CD14-positive monocyte (primary cell): ENCODE results near the gene CCL28. TPM values are rescaled to one million over a fixed set of nuclear protein-coding genes. Genes with fewer than 3 reads are reported as not detected.

Experiments
- DNase-seq, 3 donors: peaks; one replicate each; pipeline ENCODE4 v3.0.0-alpha.2; 2011 to 2022
- H2AFZ ChIP-seq: 2 replicates; pipeline ENCODE4 v1.6.0; 2012; ENCODE audit warnings: mild to moderate bottlenecking, low read depth, low read length, inconsistent platforms; ENCODE audit not compliant: insufficient read depth, poor library complexity, severe bottlenecking
- H3K27ac ChIP-seq, 2 donors: 1 replicate in 1 of 2; 2 replicates in 1 of 2; pipeline ENCODE4 v1.5.1; 2012 to 2013; ENCODE audit warnings: low read length in 2 of 2, control low read depth in 1 of 2, inconsistent platforms in 1 of 2, low read depth in 1 of 2, mild to moderate bottlenecking in 1 of 2
- H3K27me3 ChIP-seq, 2 donors: one replicate each; pipeline versions ENCODE4 v1.6.0 to v1.6.1; 2011 to 2013; ENCODE audit warnings: low read length in 2 of 2; ENCODE audit not compliant: control insufficient read depth in 2 of 2, insufficient read depth in 2 of 2
- H3K36me3 ChIP-seq, 2 donors: replicated peaks in 1 of 2; 1 replicate in 1 of 2; 2 replicates in 1 of 2; pipeline versions ENCODE4 v1.5.1 to v1.6.1; 2012 to 2013; ENCODE audit warnings: low read length in 2 of 2, control low read depth in 1 of 2, inconsistent platforms in 1 of 2, mild to moderate bottlenecking in 1 of 2; ENCODE audit not compliant: insufficient read depth in 2 of 2, control insufficient read depth in 1 of 2
- H3K4me1 ChIP-seq, 2 donors: 1 replicate in 1 of 2; 2 replicates in 1 of 2; pipeline versions ENCODE4 v1.5.1 to v1.6.1; 2012 to 2013; ENCODE audit warnings: low read length in 2 of 2, control low read depth in 1 of 2, inconsistent platforms in 1 of 2, mild to moderate bottlenecking in 1 of 2, moderate library complexity in 1 of 2; ENCODE audit not compliant: insufficient read depth in 2 of 2, control insufficient read depth in 1 of 2
- H3K4me2 ChIP-seq: replicated peaks from 2 replicates; pipeline ENCODE3; 2012; ENCODE audit warnings: low read length, moderate library complexity, mild to moderate bottlenecking; ENCODE audit not compliant: poor library complexity, severe bottlenecking; ENCODE audit errors: extremely low read depth
- H3K4me3 ChIP-seq, 3 experiments: fragments of 200-600 bp in 1 of 3; sonication (generic) in 1 of 3; replicated peaks in 1 of 3; 1 replicate in 2 of 3; 2 replicates in 1 of 3; pipeline ENCODE4 v1.5.1; 2011 to 2013; ENCODE audit warnings: low read length in 3 of 3, mild to moderate bottlenecking in 3 of 3, control low read depth in 2 of 3, low read depth in 2 of 3, inconsistent platforms in 1 of 3, moderate library complexity in 1 of 3
- H3K79me2 ChIP-seq: 2 replicates; pipeline ENCODE4 v1.6.0; 2012; ENCODE audit warnings: mild to moderate bottlenecking, control low read depth, inconsistent platforms, low read length, moderate library complexity; ENCODE audit not compliant: insufficient read depth
- H3K9ac ChIP-seq: 2 replicates; pipeline ENCODE4 v1.6.0; 2017; ENCODE audit warnings: low read length, mild to moderate bottlenecking; ENCODE audit not compliant: insufficient read depth, poor library complexity, severe bottlenecking
- H3K9me3 ChIP-seq, 2 donors: replicated peaks in 1 of 2; 1 replicate in 1 of 2; 2 replicates in 1 of 2; pipeline versions ENCODE4 v1.5.1 to v1.6.1; 2012 to 2013; ENCODE audit warnings: low read length in 2 of 2, control low read depth in 1 of 2; ENCODE audit not compliant: control insufficient read depth in 1 of 2, insufficient read depth in 1 of 2
- H4K20me1 ChIP-seq: 2 replicates; pipeline ENCODE4 v1.6.0; 2012; ENCODE audit warnings: mild to moderate bottlenecking, low read length, control low read depth, moderate library complexity; ENCODE audit not compliant: insufficient read depth
- H3K27ac Mint-ChIP-seq, 7 donors: one replicate each; pipeline ENCODE4 v1.8.0; 2020; ENCODE audit warnings: mild to moderate bottlenecking in 7 of 7, mixed read lengths in 7 of 7, moderate library complexity in 6 of 7, inconsistent platforms in 2 of 7
- H3K27me3 Mint-ChIP-seq, 3 donors: one replicate each; pipeline ENCODE4 v1.8.0; 2021 to 2022; ENCODE audit warnings: low read depth in 3 of 3, mild to moderate bottlenecking in 3 of 3, mixed read lengths in 3 of 3, moderate library complexity in 3 of 3, inconsistent platforms in 1 of 3
- H3K36me3 Mint-ChIP-seq, 2 donors: one replicate each; pipeline ENCODE4 v1.8.0; 2020; ENCODE audit warnings: mixed read lengths in 2 of 2, inconsistent platforms in 1 of 2, mild to moderate bottlenecking in 1 of 2
- H3K4me1 Mint-ChIP-seq: one replicate; pipeline ENCODE4 v1.8.0; 2020; ENCODE audit warnings: mild to moderate bottlenecking, mixed read lengths
- H3K4me3 Mint-ChIP-seq, 2 donors: one replicate each; pipeline ENCODE4 v1.8.0; 2020; ENCODE audit warnings: mild to moderate bottlenecking in 2 of 2, mixed read lengths in 2 of 2, moderate library complexity in 1 of 2
- H3K9me3 Mint-ChIP-seq, 7 donors: one replicate each; pipeline ENCODE4 v1.8.0; 2020 to 2022; ENCODE audit warnings: mixed read lengths in 7 of 7, mild to moderate bottlenecking in 6 of 7, moderate library complexity in 6 of 7, inconsistent platforms in 2 of 7
- WGBS: methylation state at CpG from one replicate; pipeline ENCODE4 v1.1.5; 2013; ENCODE audit warnings: missing lambda C conversion rate; ENCODE audit not compliant: insufficient coverage; 5-methylcytosine and 5-hydroxymethylcytosine counted together
- intact Hi-C, 2 donors: fragments of 100-400 bp; cut with micrococcal nuclease; formaldehyde crosslinking; loops; one replicate each; pipeline versions ENCODE4 v1.15.0 to v1.15.1; 2023
- polyA plus RNA-seq, 3 donors: library from polyadenylated mRNA; depleted of rRNA in 1 of 3; unstranded in 2 of 3; stranded (reverse) in 1 of 3; fragments of 300-500 nt in 2 of 3; fragments of >200 nt in 1 of 3; fragmentation: Illumina TruSeq in 2 of 3; gene quantifications; 1 replicate in 2 of 3; 2 replicates in 1 of 3; pipeline ENCODE4 v1.2.3, GENCODE V29; 2012 to 2021
- TF ChIP-seq, protein P1 (sequence below): fragments of 200-600 bp; IDR thresholded peaks from one replicate; pipeline ENCODE4 v1.8.0; 2022; ENCODE audit warnings: antibody characterized with exemption, mild to moderate bottlenecking

Gene CCL28
- polyA plus RNA-seq, 3 donors = 0.10 to 0.51 (median 0.32) TPM

DNA sequence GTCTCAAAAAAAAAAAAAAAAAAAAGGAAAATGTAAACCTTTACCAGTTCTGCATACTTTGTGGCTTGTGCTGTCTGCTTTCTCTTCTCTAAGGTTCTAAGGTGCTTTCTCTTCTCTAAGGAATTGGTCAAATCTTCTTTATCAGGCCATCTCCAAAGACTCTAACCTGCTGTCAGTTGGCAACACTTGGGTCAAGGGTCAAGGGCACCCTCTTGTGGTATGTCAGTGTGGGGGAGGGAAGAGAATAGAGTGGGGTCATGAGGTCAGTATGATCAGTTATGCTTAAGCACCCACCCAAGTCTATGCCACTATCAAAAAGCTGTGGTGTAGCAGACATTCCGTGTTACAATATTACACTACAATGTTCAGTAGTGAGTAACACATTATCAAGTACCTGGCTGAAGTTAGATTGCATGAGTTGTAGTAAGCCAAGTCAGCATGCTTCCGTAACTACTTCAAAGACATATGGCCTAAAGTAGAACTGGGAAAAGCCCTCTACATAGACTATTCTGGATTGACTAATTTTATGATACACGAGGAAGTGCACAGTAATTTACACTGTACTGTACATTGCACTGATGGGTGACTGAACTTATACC, 25.0 kb upstream of the CCL28 start:
- Mint-ChIP-seq H3K36me3 (peaks cover 0 to 2% of the 10 kb centered on the region in 2 donors), H3K27me3 (peaks cover 0 to 2% (median 0%) of the 10 kb centered on the region in 3 donors), H3K27ac (no peak overlapping the region), H3K4me1 (peaks cover 20% of the 10 kb centered on the region), H3K4me3 (no peak overlapping the region), H3K9me3 (peaks cover 6 to 26% (median 18%) of the 10 kb centered on the region in 7 donors)
- 80% methylated on average over 1 of the region's 3 CpGs for WGBS
- no peaks in the 10 kb centered on the region for H3K9me3 ChIP-seq
- no peaks in the 10 kb centered on the region for H3K4me1 ChIP-seq
- no peaks in the 10 kb centered on the region for H3K79me2 ChIP-seq
- TF ChIP-seq, protein P1, sequence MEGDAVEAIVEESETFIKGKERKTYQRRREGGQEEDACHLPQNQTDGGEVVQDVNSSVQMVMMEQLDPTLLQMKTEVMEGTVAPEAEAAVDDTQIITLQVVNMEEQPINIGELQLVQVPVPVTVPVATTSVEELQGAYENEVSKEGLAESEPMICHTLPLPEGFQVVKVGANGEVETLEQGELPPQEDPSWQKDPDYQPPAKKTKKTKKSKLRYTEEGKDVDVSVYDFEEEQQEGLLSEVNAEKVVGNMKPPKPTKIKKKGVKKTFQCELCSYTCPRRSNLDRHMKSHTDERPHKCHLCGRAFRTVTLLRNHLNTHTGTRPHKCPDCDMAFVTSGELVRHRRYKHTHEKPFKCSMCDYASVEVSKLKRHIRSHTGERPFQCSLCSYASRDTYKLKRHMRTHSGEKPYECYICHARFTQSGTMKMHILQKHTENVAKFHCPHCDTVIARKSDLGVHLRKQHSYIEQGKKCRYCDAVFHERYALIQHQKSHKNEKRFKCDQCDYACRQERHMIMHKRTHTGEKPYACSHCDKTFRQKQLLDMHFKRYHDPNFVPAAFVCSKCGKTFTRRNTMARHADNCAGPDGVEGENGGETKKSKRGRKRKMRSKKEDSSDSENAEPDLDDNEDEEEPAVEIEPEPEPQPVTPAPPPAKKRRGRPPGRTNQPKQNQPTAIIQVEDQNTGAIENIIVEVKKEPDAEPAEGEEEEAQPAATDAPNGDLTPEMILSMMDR = no peak
- no peaks in the 10 kb centered on the region for H3K27me3 ChIP-seq
- intact Hi-C loops = no loop called here
- no peak overlapping the region for H3K9ac ChIP-seq
- no peak overlapping the region for H3K4me2 ChIP-seq
- H3K27ac ChIP-seq = no peak overlapping the region
- H3K36me3 ChIP-seq = no peaks in the 10 kb centered on the region
- no peaks in the 10 kb centered on the region for H4K20me1 ChIP-seq
- H2AFZ ChIP-seq = no peak overlapping the region
- no peak for DNase-seq
- H3K4me3 ChIP-seq = no peak overlapping the region

DNA sequence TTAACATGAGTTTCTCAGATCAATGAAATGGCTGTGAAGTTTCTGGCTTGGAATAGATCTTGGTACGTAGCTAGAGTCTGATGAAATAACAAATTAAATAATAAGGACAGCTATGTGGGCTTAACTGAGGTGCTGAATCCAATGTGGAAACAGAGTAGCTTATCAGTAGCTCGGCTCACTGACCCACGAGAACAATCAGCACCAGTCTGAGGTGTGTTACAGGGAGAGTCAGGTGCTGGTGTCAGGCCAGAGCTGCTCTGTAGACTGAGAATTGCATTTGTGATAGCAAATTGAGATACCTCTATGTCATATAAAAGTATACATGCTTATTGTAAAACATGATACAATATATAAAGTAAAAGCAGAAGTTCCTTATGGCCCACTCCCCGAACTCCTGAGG, 21.2 kb upstream of the CCL28 start:
- Mint-ChIP-seq H3K9me3 (peaks cover 0 to 7% (median under 1%) of the 10 kb centered on the region in 7 donors), H3K36me3 (no peaks in the 10 kb centered on the region), H3K4me3 (no peak overlapping the region), H3K27me3 (peaks cover 0 to 2% (median 0%) of the 10 kb centered on the region in 3 donors), H3K27ac (no peak overlapping the region), H3K4me1 (peaks cover 9% of the 10 kb centered on the region)
- no peaks in the 10 kb centered on the region for H3K4me1 ChIP-seq
- 83% methylated on average over 2 of the region's 4 CpGs for WGBS
- no peak overlapping the region for H3K4me2 ChIP-seq
- no peak overlapping the region for H3K4me3 ChIP-seq
- no peak overlapping the region for H3K27ac ChIP-seq
- no peak overlapping the region for H3K9ac ChIP-seq
- H3K79me2 ChIP-seq = no peaks in the 10 kb centered on the region
- H2AFZ ChIP-seq = no peak overlapping the region
- TF ChIP-seq, protein P1 = no peak
- no peaks in the 10 kb centered on the region for H3K36me3 ChIP-seq
- DNase-seq = no peak
- no peaks in the 10 kb centered on the region for H4K20me1 ChIP-seq
- intact Hi-C loops = no loop called here
- H3K9me3 ChIP-seq = no peaks in the 10 kb centered on the region
- no peaks in the 10 kb centered on the region for H3K27me3 ChIP-seq
